Activated CD8-positive, alpha-beta memory T cell treated with anti-CD3 and anti-CD28 coated beads for 4 hours (primary cell): ENCODE measurements around the gene RBMS1.
A peak's percentile ranks its signal among the peaks of the same experiment; 100 is the strongest.
"Not testable (repeated sequence)": the region's sequence is repeated elsewhere in the genome, so short reads cannot be mapped to it uniquely, and the experiment has no call there.

Source experiments
- DNase-seq, 2 donors: peaks; one replicate each; pipeline ENCODE4 v3.0.0-alpha.2; 2020; ENCODE audit warnings: low read depth in 2 of 2

RBMS1 gene

GRCh38 chr2:160501370-160501769, 7.8 kb upstream of the RBMS1 start:
- no peak for DNase-seq

- DNase-seq, result no peak
Observed at GRCh38 chr2:160499865-160500264, 6.3 kb upstream of the RBMS1 start.

GRCh38 chr2:160498137-160498536, 4.5 kb upstream of the RBMS1 start:
- no peak for DNase-seq

- no peak for DNase-seq
Observed at GRCh38 chr2:160494201-160494644, 616 bp upstream of the RBMS1 start.

- DNase-seq, result peak; percentile 33 to 39
Observed at GRCh38 chr2:160492401-160493226, 993 bp downstream of the RBMS1 start.

GRCh38 chr2:160491911-160492371, 1.7 kb downstream of the RBMS1 start:
- no peak for DNase-seq

GRCh38 chr2:160490733-160491685, 2.6 kb downstream of the RBMS1 start:
- DNase-seq, result no peak

GRCh38 chr2:160489111-160489510, 4.5 kb downstream of the RBMS1 start:
- no peak for DNase-seq

GRCh38 chr2:160488289-160488688, 5.3 kb downstream of the RBMS1 start:
- not testable (repeated sequence) for DNase-seq

GRCh38 chr2:160486341-160486740, 7.3 kb downstream of the RBMS1 start:
- DNase-seq, result no peak

GRCh38 chr2:160484859-160485520, 8.6 kb downstream of the RBMS1 start:
- no peak for DNase-seq

- DNase-seq, result no peak
Observed at GRCh38 chr2:160482673-160483072, 10.9 kb downstream of the RBMS1 start.

- DNase-seq, result no peak
Observed at GRCh38 chr2:160479269-160479668, 14.3 kb downstream of the RBMS1 start.

- no peak for DNase-seq
Observed at GRCh38 chr2:160478660-160479059, 14.9 kb downstream of the RBMS1 start.

- DNase-seq, result no peak
Observed at GRCh38 chr2:160477032-160477431, 16.6 kb downstream of the RBMS1 start.

GRCh38 chr2:160474891-160475787, 18.5 kb downstream of the RBMS1 start:
- no peak for DNase-seq

- DNase-seq, result no peak
Observed at GRCh38 chr2:160474319-160474645, 19.3 kb downstream of the RBMS1 start.

GRCh38 chr2:160473468-160474318, 19.9 kb downstream of the RBMS1 start:
- DNase-seq, result no peak

- no peak for DNase-seq
Observed at GRCh38 chr2:160472839-160473251, 20.8 kb downstream of the RBMS1 start.

- no peak for DNase-seq
Observed at GRCh38 chr2:160471950-160472349, 21.7 kb downstream of the RBMS1 start.
